A673 (cell line): ENCODE data around the gene ADAM17. TPM values are rescaled to one million over a fixed set of nuclear protein-coding genes. Genes with fewer than 3 reads are reported as not detected.

Experiments used
- BruUV-seq: library from RNA; stranded (reverse); fragments of 400-500 nt; replicated peaks from 2 replicates; lab custom pipeline; 2021; lab: Mats Ljungman, UMichigan
- CTCF ChIA-PET: fragments of 300-600 bp; sonication (Branson Sonifier 250); formaldehyde crosslinking; loops from one replicate; lab custom pipeline; 2022; ENCODE audit warnings: antibody characterized with exemption; lab: Charles Lee
- POLR2A ChIA-PET: fragments of 300-600 bp; sonication (Branson Sonifier 250); formaldehyde crosslinking; loops from one replicate; lab custom pipeline; 2022; ENCODE audit warnings: antibody characterized with exemption; ENCODE audit not compliant: low non-redundant PET; lab: Charles Lee
- DNase-seq: peaks from one replicate; pipeline ENCODE4 v3.0.0-alpha.2; 2015; ENCODE audit warnings: low spot score
- H3K27ac ChIP-seq: fragments of 200-600 bp; sonication (generic); 2 replicates; pipeline ENCODE4 v1.5.1; 2016; ENCODE audit warnings: mixed run types, low read depth, mild to moderate bottlenecking, mixed read lengths, antibody characterized with exemption, low read length; ENCODE audit not compliant: poor library complexity, severe bottlenecking
- H3K27me3 ChIP-seq: fragments of 200-600 bp; sonication (generic); replicated peaks from 2 replicates; pipeline ENCODE4 v1.6.1; 2017; ENCODE audit warnings: mixed run types, low read depth, mild to moderate bottlenecking, mixed read lengths, antibody characterized with exemption, low read length; ENCODE audit not compliant: insufficient read depth, poor library complexity
- H3K36me3 ChIP-seq: fragments of 200-600 bp; sonication (generic); 2 replicates; pipeline ENCODE4 v1.6.1; 2016; ENCODE audit warnings: mixed run types, mild to moderate bottlenecking, mixed read lengths, antibody characterized with exemption, low read length; ENCODE audit not compliant: insufficient read depth, poor library complexity, severe bottlenecking
- H3K4me1 ChIP-seq: fragments of 200-600 bp; sonication (generic); 2 replicates; pipeline ENCODE4 v1.6.1; 2017; ENCODE audit warnings: mixed run types, mild to moderate bottlenecking, mixed read lengths, antibody characterized with exemption, low read length; ENCODE audit not compliant: insufficient read depth, poor library complexity, severe bottlenecking
- H3K4me3 ChIP-seq: fragments of 200-600 bp; sonication (generic); 2 replicates; pipeline ENCODE4 v1.5.1; 2016; ENCODE audit warnings: low read depth, mixed run types, mild to moderate bottlenecking, mixed read lengths, low read length; ENCODE audit not compliant: poor library complexity, severe bottlenecking
- H3K9me3 ChIP-seq: fragments of 200-600 bp; sonication (generic); 2 replicates; pipeline ENCODE4 v1.6.1; 2016; ENCODE audit warnings: mixed run types, low read depth, mild to moderate bottlenecking, mixed read lengths, antibody characterized with exemption, low read length; ENCODE audit not compliant: poor library complexity, severe bottlenecking
- EZH2 ChIP-seq: fragments of 200-600 bp; sonication (generic); IDR thresholded peaks from 2 replicates; pipeline ENCODE4 v1.6.1; 2017; ENCODE audit warnings: borderline replicate concordance, low read depth, mild to moderate bottlenecking, mixed read lengths, antibody characterized with exemption, low read length; ENCODE audit not compliant: poor library complexity, severe bottlenecking
- intact Hi-C: fragments of 100-400 bp; cut with micrococcal nuclease; formaldehyde crosslinking; loops from one replicate; pipeline ENCODE4 v1.10.0; 2022; ENCODE audit not compliant: unreplicated experiment
- total RNA-seq: library from RNA; stranded (reverse); gene quantifications from 2 replicates; pipeline ENCODE4 v1.2.3, GENCODE V29; 2021
- TF ChIP-seq, protein P1 (sequence below): fragments of 300-800, 200-600 bp; sonication (generic); conservative IDR thresholded peaks from 2 replicates; pipeline ENCODE4 v1.5.1; 2017; ENCODE audit warnings: low read depth, mild to moderate bottlenecking, antibody characterized with exemption, low read length, moderate library complexity, mixed read lengths

Gene ADAM17
- total RNA-seq, 1 experiment from 2014 or later = 40.1 TPM

DNA sequence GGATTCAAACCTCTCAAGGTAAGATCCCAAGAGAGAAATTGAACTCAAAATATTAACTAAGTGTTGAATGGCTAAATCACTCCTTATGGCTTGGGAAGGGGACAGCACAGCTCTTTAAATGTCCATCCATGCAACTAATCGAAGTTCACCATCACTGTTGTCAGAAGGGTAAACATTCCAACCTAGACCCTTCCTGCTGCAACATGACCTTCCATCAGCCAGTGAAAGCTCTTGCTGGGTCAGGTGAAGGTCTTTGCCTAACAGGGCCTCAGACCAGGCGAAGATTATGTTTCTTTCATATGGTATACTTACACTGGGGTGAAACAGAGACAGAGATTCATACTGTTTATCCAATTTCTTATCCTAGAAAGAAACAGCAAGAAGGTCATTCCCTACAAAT is 64.8 kb downstream of the ADAM17 start:
- intact Hi-C loops = no loop called here
- peaks cover 94% of the 10 kb centered on the region for H3K36me3 ChIP-seq
- no peaks in the 10 kb centered on the region for H3K9me3 ChIP-seq
- ChIA-PET CTCF (no interaction called here), POLR2A (no interaction called here)
- TF ChIP-seq, protein P1, sequence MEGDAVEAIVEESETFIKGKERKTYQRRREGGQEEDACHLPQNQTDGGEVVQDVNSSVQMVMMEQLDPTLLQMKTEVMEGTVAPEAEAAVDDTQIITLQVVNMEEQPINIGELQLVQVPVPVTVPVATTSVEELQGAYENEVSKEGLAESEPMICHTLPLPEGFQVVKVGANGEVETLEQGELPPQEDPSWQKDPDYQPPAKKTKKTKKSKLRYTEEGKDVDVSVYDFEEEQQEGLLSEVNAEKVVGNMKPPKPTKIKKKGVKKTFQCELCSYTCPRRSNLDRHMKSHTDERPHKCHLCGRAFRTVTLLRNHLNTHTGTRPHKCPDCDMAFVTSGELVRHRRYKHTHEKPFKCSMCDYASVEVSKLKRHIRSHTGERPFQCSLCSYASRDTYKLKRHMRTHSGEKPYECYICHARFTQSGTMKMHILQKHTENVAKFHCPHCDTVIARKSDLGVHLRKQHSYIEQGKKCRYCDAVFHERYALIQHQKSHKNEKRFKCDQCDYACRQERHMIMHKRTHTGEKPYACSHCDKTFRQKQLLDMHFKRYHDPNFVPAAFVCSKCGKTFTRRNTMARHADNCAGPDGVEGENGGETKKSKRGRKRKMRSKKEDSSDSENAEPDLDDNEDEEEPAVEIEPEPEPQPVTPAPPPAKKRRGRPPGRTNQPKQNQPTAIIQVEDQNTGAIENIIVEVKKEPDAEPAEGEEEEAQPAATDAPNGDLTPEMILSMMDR = no peak
- no peak for TF ChIP-seq EZH2
- no TSS peak for BruUV-seq
- H3K27ac ChIP-seq = no peak overlapping the region
- H3K4me1 ChIP-seq = no peaks in the 10 kb centered on the region
- H3K27me3 ChIP-seq = no peaks in the 10 kb centered on the region
- no peak for DNase-seq
- H3K4me3 ChIP-seq = no peak overlapping the region

DNA sequence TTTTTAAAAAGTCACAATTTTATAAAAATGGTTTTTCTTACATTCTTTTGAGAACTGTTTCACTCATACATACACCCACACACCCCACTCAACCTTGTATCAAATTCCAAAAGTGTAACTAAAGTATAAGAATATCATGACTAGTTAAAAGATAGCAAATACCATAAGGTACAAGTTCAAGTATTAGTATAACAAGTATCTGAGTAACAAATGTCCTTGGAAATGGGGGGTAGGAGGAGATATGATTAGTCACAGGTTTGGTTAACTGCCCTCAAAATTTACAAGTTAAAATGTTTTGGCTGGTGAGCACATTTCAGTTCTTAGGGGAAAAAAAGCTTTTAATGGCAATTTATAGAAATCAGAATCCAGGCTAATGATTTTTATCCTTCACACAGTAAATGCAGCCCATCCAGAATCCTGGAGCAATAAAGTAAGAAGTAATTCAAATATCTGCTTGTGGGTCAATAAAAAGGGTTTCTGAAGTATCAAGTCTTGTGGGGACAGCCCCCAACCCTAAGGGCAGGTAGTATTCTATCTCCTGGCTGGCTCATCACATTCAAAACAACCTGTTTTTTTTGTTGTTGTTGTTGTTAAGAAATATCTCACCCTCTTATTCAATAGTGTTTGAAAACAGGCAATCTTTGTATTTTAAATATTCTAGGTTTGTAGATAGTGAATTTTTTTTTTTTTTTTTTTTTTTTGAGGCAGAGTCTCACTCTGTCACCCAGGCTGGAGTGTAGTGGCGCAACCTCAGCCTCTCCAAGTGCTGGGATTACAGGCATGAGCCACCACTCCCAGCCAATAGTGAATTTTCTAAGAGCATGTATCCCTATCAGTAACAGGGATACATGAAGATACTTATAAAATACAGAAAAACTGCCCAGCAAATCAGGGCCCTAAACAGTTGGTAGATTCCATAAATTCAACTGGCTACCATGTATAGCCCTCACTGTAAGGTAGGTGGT is 66.8 kb downstream of the ADAM17 start:
- ChIA-PET POLR2A (no interaction called here), CTCF (no interaction called here)
- no peaks in the 10 kb centered on the region for H3K27me3 ChIP-seq
- H3K4me3 ChIP-seq = no peak overlapping the region
- TF ChIP-seq EZH2 = no peak
- TF ChIP-seq, protein P1 = no peak
- DNase-seq = no peak
- H3K9me3 ChIP-seq = no peaks in the 10 kb centered on the region
- H3K36me3 ChIP-seq = peaks cover 99% of the 10 kb centered on the region
- BruUV-seq = TSS peak; percentile 11
- intact Hi-C loops = no loop called here
- H3K4me1 ChIP-seq = no peaks in the 10 kb centered on the region
- no peak overlapping the region for H3K27ac ChIP-seq

DNA sequence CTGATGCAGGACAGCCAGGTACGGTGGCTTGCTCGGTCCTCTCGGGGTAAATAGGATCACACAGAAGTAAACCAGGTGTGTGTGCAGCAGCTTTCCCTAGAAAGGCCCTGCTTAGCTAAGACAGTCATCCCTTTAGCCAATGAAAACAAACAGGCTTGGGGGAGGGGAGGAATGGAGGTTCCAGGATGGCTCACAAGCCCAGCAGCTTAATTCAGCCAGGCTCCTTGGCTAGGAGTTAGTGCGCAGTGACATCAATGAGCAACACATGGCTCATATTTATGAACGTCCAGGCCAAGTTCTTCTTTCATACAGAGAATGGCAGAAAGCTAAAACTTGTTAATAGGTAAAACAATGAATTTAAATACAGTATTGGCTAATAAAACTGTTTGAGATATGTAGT is 71.1 kb downstream of the ADAM17 start:
- H3K4me1 ChIP-seq = no peaks in the 10 kb centered on the region
- DNase-seq = no peak
- intact Hi-C loops = no loop called here
- CTCF ChIA-PET = no interaction called here
- H3K27me3 ChIP-seq = no peaks in the 10 kb centered on the region
- H3K4me3 ChIP-seq = no peak overlapping the region
- TF ChIP-seq, protein P1 = no peak
- TF ChIP-seq EZH2 = no peak
- no peak overlapping the region for H3K27ac ChIP-seq
- peaks cover 95% of the 10 kb centered on the region for H3K36me3 ChIP-seq
- no peaks in the 10 kb centered on the region for H3K9me3 ChIP-seq
- POLR2A ChIA-PET = no interaction called here
- no TSS peak for BruUV-seq
